Measurements from ENCODE around the gene ZDHHC8.

ZDHHC8 gene

GRCh38 chr22:20178075-20178914, 46.7 kb downstream of the ZDHHC8 start:
- Histone ChIP-seq H3K4me3 (ENCODE audit: low read depth in 1 of 2, low read length in 2 of 2) (no peak overlapping the region), H3K27me3 (ENCODE audit: insufficient read depth, low read length, poor library complexity) (no peaks in the 10 kb centered on the region), H2AFZ (ENCODE audit: low read depth, low read length) (no peak overlapping the region), H3K4me2 (ENCODE audit: insufficient read depth, low read length) (no peak overlapping the region), H4K20me1 (ENCODE audit: insufficient read depth, low read length) (0 out of 2 replicates have a peak, but pooled peaks cover 4% of the 10 kb centered on the region), H3K9me3 (ENCODE audit: insufficient read depth, low read length, severe bottlenecking) (no peaks in the 10 kb centered on the region), H3K4me1 (ENCODE audit: insufficient read depth, low read length) (no peaks in the 10 kb centered on the region), H3K9ac (ENCODE audit: low read depth, low read length) (no peak overlapping the region), H3K36me3 (ENCODE audit: insufficient read depth, low read length) (no peaks in the 10 kb centered on the region), H3K79me2 (ENCODE audit: insufficient read depth, low read length) (no peaks in the 10 kb centered on the region), H3K27ac (ENCODE audit: low read length) (no peak overlapping the region)
- ATAC-seq (ENCODE audit: insufficient read depth, low read depth) (no peak), DNase-seq (no peak)
- TF ChIP-seq CTCF (IDR thresholded peaks at IDR 0.05; ENCODE audit: borderline replicate concordance, extremely low read depth, low read length, poor library complexity, severe bottlenecking) = no peak
- TF ChIP-seq EZH2 (IDR thresholded peaks at IDR 0.05; ENCODE audit: borderline replicate concordance, low read depth, low read length, severe bottlenecking) = no peak

- H3K79me2 ChIP-seq (ENCODE audit: insufficient read depth, low read length) = no peaks in the 10 kb centered on the region
- H3K4me1 ChIP-seq (ENCODE audit: insufficient read depth, low read length) = no peaks in the 10 kb centered on the region
- ATAC-seq (ENCODE audit: insufficient read depth, low read depth) (no peak), DNase-seq (no peak)
- H3K9ac ChIP-seq (ENCODE audit: low read depth, low read length) = no peak overlapping the region
- H2AFZ ChIP-seq (ENCODE audit: low read depth, low read length) = no peak overlapping the region
- no peak overlapping the region for H3K4me2 ChIP-seq (ENCODE audit: insufficient read depth, low read length)
- H3K4me3 ChIP-seq (ENCODE audit: low read depth in 1 of 2, low read length in 2 of 2) = no peak overlapping the region
- no peaks in the 10 kb centered on the region for H3K27me3 ChIP-seq (ENCODE audit: insufficient read depth, low read length, poor library complexity)
- H3K9me3 ChIP-seq (ENCODE audit: insufficient read depth, low read length, severe bottlenecking) = no peaks in the 10 kb centered on the region
- TF ChIP-seq CTCF (IDR thresholded peaks at IDR 0.05; ENCODE audit: borderline replicate concordance, extremely low read depth, low read length, poor library complexity, severe bottlenecking) (no peak), EZH2 (IDR thresholded peaks at IDR 0.05; ENCODE audit: borderline replicate concordance, low read depth, low read length, severe bottlenecking) (no peak)
- no peak overlapping the region for H3K27ac ChIP-seq (ENCODE audit: low read length)
- no peaks in the 10 kb centered on the region for H3K36me3 ChIP-seq (ENCODE audit: insufficient read depth, low read length)
- 0 out of 2 replicates have a peak, but pooled peaks cover 4% of the 10 kb centered on the region for H4K20me1 ChIP-seq (ENCODE audit: insufficient read depth, low read length)
These were observed 47.3 kb downstream of the ZDHHC8 start for GRCh38 chr22:20178915-20179227.

GRCh38 chr22:20179455-20180244, 48.0 kb downstream of the ZDHHC8 start:
- TF ChIP-seq CTCF (IDR thresholded peaks at IDR 0.05; ENCODE audit: borderline replicate concordance, extremely low read depth, low read length, poor library complexity, severe bottlenecking) (no peak), EZH2 (IDR thresholded peaks at IDR 0.05; ENCODE audit: borderline replicate concordance, low read depth, low read length, severe bottlenecking) (no peak)

More at GRCh38 chr22:20179455-20180244, 48.0 kb downstream of the ZDHHC8 start:
- H3K79me2 ChIP-seq (ENCODE audit: insufficient read depth, low read length) = no peaks in the 10 kb centered on the region
- no peak overlapping the region for H3K4me3 ChIP-seq (ENCODE audit: low read depth in 1 of 2, low read length in 2 of 2)
- H2AFZ ChIP-seq (ENCODE audit: low read depth, low read length) = no peak overlapping the region
- H3K9ac ChIP-seq (ENCODE audit: low read depth, low read length) = no peak overlapping the region
- H3K4me1 ChIP-seq (ENCODE audit: insufficient read depth, low read length) = no peaks in the 10 kb centered on the region
- no peaks in the 10 kb centered on the region for H3K36me3 ChIP-seq (ENCODE audit: insufficient read depth, low read length)
- DNase-seq (no peak), ATAC-seq (ENCODE audit: insufficient read depth, low read depth) (no peak)
- H3K27me3 ChIP-seq (ENCODE audit: insufficient read depth, low read length, poor library complexity) = no peaks in the 10 kb centered on the region
- no peaks in the 10 kb centered on the region for H4K20me1 ChIP-seq (ENCODE audit: insufficient read depth, low read length)
- no peaks in the 10 kb centered on the region for H3K9me3 ChIP-seq (ENCODE audit: insufficient read depth, low read length, severe bottlenecking)
- no peak overlapping the region for H3K27ac ChIP-seq (ENCODE audit: low read length)
- H3K4me2 ChIP-seq (ENCODE audit: insufficient read depth, low read length) = no peak overlapping the region
